Transverse colon (tissue), 4 donors: Measurements from ENCODE around the gene ADGRE1.

ENCODE experiments used
- CTCF ChIP-seq, 5 experiments: fragments of 200-600 bp in 3 of 5; fragments of 450-650 bp in 2 of 5; sonication (generic) in 3 of 5; IDR thresholded peaks; 1 replicate in 2 of 5; 2 replicates in 3 of 5; pipeline ENCODE4 v1.5.1; 2016 to 2017; ENCODE audit warnings: antibody characterized with exemption in 5 of 5, inconsistent platforms in 3 of 5, mild to moderate bottlenecking in 2 of 5, moderate library complexity in 1 of 5
- POLR2A ChIP-seq: fragments of 450-650 bp; IDR thresholded peaks from one replicate; pipeline ENCODE4 v1.6.1; 2016; ENCODE audit warnings: antibody characterized with exemption, mild to moderate bottlenecking, moderate library complexity
- POLR2AphosphoS5 ChIP-seq, 3 donors: sonication (generic); formaldehyde crosslinking; IDR thresholded peaks; one replicate each; pipeline ENCODE4 v1.6.1; 2016; ENCODE audit warnings: antibody characterized with exemption in 3 of 3

- TF ChIP-seq POLR2AphosphoS5 (IDR thresholded peaks at IDR 0.05), result no peak
- no peak for TF ChIP-seq CTCF (IDR thresholded peaks at IDR 0.05)
- no peak for TF ChIP-seq POLR2A
Observed at GRCh38 chr19:6976197-6976596, 88.8 kb downstream of the ADGRE1 start.
